ENCODE results near the gene IL20RA.
"Not testable (repeated sequence)": the region's sequence is repeated elsewhere in the genome, so short reads cannot be mapped to it uniquely, and the experiment has no call there.

Gene IL20RA, protein sequence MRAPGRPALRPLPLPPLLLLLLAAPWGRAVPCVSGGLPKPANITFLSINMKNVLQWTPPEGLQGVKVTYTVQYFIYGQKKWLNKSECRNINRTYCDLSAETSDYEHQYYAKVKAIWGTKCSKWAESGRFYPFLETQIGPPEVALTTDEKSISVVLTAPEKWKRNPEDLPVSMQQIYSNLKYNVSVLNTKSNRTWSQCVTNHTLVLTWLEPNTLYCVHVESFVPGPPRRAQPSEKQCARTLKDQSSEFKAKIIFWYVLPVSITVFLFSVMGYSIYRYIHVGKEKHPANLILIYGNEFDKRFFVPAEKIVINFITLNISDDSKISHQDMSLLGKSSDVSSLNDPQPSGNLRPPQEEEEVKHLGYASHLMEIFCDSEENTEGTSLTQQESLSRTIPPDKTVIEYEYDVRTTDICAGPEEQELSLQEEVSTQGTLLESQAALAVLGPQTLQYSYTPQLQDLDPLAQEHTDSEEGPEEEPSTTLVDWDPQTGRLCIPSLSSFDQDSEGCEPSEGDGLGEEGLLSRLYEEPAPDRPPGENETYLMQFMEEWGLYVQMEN

DNA sequence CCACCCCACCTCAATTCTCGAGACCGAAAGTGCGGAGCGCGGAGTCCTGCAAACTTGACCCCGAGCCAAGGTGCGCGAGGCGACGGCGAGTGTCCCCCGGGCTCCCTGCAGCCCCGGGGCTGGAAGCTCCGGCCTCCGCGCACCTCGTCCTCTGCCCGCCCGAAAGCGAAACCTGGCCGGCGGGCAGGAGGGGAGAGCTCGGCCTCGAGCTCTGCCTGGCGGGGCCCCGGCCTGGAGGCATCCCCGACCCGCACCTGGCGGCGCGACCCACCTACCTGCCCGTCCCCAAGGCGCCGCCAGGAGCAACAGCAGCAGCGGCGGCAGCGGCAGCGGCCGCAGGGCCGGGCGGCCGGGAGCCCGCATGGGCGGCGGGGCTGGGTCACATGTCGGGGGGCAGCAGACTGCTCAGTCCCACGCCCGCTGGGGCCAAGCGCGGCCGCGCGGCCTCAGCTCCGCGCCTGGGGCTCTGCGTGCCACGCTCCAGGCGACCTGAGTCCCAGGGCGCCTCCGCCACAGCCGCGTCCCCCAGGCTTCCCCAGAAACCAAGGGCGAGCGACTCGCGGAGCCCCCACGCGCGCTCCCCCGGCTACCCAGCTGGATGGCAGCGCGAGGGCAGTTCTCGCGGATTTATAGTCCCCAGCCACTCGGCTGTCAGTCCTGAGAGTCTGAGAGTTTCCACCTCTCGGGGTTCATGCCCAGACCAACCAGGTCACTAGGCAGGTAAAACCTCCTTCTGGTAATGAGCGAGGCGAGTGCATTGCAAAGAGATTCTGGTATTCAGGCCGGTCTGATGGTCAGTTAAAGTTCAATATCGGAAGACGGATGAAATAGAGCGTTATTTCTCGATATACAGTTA is at the start of gene IL20RA:
TSS of gene IL20RA (minus strand) at position 600 of the 856 bp plus-strand sequence. CDS start at position 363, 237 bp downstream.
- peak in 4 of 14 donors; percentile 11 to 55 (median 34) for DNase-seq

DNA sequence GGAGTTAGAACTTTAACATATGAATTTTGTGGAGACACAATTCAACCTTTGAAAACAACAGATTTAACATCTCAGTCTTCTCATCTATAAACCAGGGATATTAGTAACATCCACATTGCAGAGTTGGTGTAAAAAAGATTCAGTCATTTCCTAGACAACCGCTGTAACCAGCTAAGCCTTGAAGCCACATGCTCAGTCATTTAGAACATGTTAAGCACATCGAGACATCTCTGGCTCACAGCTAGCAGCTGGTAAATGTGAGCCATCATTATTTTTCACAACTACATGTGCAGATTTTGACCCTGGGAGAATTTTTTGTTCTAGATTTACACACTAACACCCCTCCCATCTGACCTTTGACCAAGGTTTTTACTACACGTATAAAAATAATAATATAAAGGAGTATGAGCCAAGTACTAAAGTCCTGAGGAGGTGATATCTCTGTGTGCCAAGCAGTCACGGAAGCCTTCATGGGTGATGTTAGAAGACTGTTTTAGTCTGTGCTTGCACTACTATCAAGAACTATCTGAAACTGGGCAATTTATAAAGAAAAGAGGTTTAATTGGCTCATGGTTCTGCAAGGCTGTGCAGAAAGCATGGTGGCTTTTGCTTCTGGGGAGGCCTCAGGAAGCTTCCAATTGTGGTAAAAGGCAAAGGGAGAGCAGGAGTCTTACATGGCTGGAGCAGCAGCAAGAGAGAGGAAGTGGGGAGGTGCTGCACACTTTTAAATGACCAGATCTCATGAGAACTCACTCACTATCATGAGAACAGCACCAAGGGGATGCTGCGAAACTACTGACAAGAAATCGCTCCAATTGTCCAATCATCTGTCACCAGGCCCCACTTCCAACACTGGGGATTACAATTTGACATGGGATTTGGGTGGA is 48.7 kb upstream of the IL20RA start:
- DNase-seq = no peak

DNA sequence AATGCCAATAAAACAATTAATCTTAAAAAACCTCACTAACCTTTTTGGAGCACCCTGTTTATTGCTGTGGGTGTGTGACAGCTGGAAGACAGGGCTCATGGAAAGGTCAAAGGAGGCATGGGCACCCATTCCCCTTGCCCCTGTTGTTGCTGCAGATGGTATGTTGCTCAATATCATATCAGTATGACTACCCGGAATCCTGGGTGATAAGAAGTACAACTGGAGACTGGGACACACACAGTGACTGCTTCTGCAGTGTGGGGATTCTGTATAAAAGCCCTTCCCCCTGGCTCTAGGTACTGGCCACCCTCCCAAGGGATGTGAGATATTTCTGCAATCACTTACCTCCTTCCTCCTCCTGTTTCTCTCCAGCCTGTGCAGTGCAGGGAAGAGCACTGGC is 47.3 kb upstream of the IL20RA start:
- DNase-seq = no peak

DNA sequence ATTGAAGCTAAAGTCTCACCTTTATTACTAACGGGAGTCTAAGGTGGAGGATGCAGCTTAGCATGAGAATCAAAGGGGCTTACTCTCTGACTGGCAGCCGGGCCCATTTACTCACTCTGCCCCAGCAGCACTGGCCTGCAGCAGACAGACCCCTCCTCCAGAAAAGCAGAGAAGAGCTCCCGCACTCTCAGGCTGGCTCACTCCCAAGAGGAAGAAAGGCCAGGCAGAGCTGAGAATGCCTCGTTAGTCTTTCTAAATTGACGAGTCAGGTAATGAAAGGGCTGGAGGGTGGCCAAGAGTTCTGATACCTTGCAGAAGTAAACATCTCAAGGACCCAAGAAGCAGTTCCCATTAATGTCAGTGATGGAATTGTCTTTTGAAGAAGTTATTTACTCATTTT is 44.5 kb upstream of the IL20RA start:
- no peak for DNase-seq

DNA sequence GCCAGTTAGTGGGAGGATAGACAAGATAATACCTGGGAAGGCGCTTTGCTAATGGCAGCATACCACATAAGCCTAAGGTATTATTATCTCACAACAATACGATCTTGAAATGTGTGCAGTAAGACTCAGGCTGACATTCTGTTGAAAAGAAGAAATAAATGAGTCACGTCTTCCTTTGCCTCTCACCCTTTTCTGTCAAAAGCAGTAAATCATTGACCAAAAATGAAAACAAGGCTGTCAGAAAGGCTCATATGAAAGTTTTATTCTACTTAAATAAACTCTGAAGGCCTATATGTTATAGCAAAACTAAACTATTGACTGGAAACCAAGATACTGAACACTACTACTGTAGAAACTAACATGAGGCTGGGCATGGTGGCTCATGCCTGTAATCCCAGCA is 43.1 kb upstream of the IL20RA start:
- no peak for DNase-seq

DNA sequence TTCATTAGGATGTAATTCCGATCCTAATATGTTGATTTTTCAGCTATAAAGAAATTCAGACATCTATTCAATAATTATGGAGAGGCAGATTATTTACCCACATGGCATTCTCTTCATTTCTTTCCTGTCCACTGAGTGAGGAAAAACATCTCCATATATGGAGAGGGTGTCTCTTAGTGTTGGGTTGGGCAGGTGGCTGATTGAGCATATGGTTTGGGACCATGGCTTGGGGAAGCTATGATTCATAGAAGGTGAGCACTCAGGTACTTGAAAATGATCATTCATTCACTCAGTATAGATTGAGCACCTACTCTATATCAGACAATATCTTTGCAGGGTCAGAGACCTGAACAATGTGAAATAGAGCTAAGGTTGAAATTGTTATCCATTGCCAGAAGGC is 41.3 kb upstream of the IL20RA start:
- DNase-seq = no peak

DNA sequence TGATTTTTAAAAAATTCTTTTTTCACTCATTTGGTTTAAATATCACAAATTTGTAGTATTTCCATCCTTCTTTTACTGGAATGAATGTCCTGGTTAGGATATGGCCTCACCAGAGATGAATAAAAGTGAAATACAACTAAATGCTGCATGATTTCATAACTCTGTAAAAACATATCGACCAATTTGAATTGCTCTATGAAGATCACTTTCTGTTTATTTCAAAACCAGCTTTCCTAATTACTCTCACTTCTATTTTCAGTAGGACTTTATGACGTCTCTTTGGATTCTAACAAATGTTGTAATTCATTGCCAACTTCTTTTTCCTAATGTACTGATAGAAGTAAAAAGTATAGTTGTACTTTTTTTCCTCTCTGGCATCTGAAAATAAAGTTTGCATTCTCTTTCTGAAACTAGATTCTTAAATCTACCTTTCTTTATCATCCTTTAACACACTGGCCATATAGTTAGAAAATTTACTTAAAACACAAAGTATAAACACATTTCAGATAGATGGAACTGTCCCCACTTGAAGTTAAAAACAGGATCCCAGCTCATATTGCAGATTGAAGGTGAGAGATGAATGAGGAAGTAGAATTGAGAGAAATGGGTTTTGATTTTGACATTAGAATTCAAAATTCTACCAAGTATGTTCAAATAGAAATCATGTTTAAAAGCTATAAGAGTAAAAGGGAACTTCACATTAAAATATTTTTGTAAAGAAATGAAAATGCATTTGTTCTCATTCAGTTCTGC is 40.3 kb upstream of the IL20RA start:
- no peak for DNase-seq

DNA sequence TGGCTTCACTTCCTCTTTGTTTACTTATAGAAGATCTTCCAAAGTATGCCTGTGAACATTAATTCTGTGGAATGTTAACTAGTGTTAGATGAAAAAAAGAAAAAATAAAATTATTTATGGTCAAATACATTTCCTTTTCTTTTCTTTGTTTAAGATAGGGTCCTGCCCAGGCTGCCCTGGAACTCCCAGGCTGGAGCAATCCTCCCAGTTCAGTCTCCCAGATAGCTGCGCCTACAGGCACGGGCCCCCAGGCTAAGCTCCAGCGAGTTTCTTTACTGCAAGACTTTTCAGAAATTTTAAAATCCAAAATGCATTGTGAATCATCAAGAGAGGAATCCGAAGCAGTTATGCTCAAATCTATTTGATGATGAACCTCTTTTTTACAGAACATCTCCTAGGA is 39.3 kb upstream of the IL20RA start:
- DNase-seq = no peak

DNA sequence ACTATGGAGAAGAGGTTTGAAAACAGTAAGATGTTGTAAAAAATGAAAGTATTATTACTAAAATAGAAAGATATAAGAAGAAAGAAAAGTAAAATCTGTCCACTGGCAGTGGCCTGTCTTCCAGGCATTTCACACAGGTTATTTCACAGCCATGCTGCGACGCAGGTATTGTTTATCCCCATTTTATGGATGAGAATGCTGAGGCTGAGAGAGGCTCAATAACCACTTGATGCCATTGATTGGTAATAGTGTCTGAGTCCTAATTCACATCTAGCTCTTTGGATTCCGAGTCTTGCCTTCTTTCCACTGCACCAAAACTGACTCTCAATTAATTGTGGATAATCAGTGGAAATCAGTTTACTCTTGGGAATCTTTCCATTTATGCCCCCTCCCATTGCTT is 37.2 kb upstream of the IL20RA start:
- DNase-seq = no peak

DNA sequence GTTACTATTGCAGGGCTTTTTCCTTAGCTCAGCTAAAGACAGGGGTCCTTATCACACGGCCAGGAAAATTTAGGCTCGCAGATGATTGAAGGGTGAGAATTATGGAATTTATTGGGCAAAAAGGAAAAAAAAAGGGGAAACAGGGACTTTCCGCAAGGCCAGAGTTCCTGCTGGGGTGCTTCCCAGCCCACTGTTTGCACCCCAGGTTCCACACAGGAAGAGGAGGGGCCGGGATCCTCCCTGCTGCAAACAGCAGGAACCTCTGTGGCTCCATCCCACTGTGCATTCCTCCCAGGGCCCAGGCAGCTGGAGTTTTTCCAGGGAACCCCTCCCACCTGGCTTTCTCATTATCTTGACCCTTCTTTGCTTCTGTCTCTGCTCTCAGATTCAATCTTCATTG is 35.9 kb upstream of the IL20RA start:
- no peak for DNase-seq

DNA sequence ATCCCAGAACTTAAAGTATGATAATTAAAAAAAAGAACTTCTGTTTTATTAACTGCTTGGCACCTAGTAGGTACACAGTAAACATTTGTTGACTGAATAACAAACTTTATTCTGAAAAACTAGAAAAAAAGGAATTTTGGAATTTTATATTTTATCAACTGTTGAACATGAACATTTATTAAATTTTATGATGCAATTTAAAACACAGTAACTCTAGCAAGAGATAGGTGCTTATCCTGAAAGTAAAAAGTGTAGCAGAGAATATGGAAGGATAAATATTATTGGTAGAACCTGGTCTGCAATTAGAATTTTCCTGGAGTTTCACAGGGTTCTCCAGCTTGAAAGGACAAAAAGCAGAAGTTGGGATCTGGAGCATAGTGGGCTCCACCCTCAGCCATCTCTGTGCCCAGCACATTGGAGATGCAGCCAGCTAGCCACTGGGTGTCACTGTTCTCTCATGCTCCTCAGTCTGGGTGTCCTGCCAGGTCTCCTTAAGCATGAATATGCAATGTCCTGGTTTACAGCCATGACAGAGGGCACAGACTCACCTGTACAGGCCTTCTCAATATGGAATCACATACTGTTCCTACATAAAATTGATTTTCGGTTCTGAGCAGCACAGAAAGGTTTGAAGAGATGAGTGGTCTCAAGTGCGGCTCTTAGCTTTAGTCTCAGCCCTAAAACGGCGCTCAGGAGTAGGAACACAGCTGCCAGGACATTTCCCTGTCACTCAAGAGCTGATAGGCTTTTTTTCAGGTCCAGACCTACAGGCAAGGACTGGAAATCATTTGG is 31.7 kb upstream of the IL20RA start:
- DNase-seq = peak in 10 of 14 donors; percentile 6 to 44 (median 24)

DNA sequence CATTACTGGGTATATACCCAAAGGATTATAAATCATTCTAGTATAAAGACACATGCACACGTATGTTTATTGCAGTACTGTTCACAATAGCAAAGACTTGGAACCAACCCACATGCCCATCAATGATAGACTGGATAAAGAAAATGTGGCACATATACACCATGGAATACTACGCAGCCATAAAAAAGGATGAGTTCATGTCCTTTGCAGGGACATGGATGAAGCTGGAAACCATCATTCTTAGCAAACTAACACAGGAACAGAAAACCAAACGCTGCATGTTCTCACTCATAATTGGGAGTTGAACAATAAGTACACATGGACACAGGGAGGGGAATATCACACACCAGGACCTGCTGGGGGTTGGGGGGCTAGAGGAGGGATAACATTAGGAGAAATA is 31.0 kb upstream of the IL20RA start:
- not testable (repeated sequence) for DNase-seq

DNA sequence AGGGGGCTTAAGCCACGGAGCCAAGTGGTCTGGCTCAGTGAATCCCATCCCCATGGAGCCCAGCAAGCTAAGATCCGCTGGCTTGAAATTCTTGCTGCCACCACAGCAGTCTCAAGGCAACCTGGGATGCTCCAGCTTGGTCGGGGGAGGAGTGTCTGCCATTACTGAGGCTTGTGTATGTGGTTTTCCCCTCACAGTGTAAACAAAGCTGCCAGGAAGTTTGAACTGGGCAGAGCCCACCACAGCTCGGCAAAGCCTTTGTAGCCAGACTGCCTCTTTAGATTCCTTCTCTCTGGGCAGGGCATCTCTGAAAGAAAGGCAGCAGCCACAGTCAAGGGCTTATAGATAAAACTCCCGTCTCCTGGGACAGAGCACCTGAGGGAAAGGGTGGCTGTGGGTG is 25.5 kb upstream of the IL20RA start:
- DNase-seq = no peak

DNA sequence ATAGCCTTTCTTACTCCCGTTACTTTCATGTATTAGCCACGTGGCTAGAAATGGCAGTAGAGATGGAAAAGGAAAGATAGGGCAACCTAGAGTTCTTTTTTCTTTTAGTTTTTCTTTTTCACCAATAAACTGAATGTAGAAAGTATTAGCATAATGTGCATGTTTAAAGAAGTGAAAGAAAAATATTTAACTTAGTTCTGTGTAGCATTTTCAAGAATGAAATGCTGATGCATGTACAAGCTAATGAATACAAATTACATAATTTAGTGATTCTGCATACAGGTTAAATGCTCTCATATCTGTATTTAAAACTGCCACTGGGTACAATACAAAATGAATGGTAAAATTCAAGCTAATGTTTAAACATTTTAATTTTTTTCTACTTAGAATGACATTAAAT is 22.6 kb upstream of the IL20RA start:
- no peak for DNase-seq

DNA sequence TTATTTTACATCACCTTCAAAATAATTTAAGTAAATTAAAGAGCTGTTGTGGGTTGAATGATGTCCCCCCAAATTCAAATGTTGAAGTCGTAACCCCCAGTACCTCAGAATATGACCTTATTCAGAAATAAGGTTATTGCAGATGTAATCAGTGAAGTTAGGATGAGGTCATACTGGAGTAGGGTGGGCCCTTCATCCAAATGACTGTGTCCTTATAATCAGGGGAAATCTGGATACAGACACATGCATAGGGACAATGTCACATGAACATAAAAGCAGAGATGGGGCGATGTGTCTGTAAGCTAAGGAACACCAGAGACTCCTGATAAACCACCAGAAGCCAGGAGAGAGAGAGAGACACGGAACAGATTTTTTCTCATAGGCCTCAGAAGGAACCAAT is 13.3 kb upstream of the IL20RA start:
- no peak for DNase-seq

DNA sequence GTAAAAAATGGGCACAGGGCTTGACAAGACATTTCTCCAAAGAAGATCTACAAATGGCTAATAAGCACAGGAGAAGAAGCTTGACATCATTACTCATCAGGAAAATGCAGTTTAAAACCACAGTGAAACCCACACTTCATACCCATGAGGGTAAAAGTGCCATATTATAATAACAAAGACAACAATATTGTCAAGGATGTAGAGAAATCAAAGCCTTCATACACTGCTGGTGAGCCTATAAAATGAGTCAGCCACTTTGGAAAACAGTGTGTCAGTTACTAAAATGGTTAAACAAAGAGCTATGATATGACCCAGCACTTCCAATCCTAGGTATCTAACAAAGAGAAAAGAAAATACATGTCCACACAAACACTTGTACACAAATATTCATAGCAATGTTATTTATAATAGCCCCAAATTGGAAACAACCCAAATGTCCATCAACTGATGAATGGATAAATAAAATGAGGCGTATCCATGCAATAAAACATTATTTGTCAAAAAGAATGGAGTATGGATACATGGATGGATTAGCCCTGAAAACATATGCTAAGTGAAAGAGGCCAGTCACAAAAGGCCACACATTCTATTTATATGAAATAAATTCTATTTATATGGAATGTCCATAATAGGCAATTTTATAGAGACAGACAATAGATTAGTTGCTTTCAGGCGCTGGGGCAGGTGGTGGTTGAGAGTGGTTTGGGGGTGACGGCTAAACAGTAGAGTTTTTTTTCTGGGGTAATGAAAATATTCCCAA is 11.5 kb upstream of the IL20RA start:
- no peak for DNase-seq

DNA sequence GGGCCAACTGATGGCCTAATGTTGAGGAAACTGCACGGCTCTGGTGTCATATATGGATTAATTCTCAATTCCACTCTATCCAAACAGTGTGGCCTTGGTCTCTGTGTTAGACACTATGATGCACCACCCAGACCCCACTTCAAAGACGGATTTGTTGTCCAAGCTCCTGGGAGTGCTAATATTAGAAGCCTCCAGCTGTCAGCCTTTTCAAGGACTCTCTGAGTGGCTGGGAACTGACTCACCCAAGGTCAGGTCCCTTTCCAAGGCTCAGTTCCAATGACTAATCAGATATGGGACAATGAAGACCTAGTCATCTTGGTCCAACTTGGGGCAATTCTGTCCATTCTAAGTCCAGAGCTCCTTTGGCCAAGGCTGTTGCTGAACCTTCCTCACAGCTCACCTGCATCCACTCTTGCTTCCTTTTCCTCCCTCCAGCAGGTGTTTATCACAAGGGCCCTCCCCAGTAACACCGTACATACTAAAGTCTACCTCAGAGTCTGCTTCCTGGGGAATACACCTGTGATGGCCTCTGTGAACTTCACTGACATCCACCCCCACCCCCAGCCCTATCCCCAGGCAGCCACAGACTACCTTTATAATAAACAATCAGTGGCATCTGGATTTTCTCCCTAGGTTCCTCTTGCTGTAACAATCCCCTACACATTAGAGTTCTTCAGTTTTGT is 7.2 kb upstream of the IL20RA start:
- no peak for DNase-seq

DNA sequence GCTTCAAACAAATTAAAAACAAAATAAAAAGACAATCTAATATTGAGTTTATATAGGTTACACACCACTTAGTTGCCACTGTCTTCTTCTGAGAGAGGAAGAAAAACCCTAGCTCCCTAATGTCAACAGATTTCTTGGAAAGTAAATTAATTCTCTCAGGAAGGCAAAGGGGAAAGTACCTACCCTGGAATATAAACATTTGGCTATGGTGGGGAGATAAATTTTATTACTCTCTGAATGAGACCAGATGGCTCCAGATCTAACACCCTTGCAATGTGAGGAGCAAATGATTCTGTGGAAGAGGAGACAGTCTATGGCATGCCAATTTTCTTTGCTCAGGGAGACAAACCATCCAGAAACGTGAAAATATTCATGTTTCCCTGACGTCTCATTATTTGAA is 4.3 kb upstream of the IL20RA start:
- DNase-seq = no peak

DNA sequence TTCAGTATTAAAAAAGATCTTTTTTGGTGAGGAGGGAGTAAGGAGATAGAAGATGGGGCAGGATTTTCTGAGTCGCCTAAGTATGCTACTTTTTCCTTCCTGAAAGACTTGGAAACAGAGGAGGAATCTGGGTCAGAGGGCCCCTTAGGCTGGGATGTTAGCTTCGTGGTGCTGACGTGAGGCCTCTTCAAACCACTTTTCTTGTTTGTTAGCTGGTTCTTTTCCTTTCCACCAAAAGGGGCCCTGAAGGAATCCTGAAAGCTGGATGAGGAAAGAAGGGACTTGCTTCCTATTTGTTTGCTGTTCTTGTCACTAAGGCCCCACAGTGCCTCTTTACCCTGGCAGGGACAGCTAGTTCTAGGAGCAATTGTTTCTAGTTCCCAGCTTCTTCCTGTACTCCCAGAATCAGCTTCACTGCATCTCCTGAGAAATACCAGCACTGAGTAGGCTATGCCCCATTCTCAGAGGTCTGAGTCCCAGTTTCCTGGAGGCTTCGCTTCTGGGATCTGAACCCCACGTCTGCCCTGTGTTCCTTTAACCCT is 2.2 kb upstream of the IL20RA start:
- DNase-seq = peak in 2 of 14 donors; percentile 3 to 4
